Heart left ventricle (tissue), 16 donors: ENCODE results near the gene ILDR2. TPM values are rescaled to one million over a fixed set of nuclear protein-coding genes. Genes with fewer than 3 reads are reported as not detected.

Experiments used
- ATAC-seq, 4 donors: fragments of 200-7000 bp; cut with Tn5 transposase; one replicate each; pipeline ENCODE4 v1.9.1; 2020 to 2022; ENCODE audit warnings: moderate library complexity in 4 of 4, mild to moderate bottlenecking in 3 of 4, moderate number of reproducible peaks in 1 of 4
- DNase-seq, 5 donors: peaks; one replicate each; pipeline ENCODE4 v3.0.0-alpha.2; 2020
- H3K27ac ChIP-seq, 12 donors: fragments of 200-600 bp; sonication (generic) in 4 of 12; one replicate each; pipeline versions ENCODE4 v1.5.0 to v1.8.0; 2016 to 2022; ENCODE audit warnings: mild to moderate bottlenecking in 2 of 12
- H3K27me3 ChIP-seq, 9 donors: fragments of 200-600 bp; sonication (generic) in 2 of 9; one replicate each; pipeline versions ENCODE4 v1.5.1 to v1.8.0; 2016 to 2022; ENCODE audit warnings: mild to moderate bottlenecking in 3 of 9
- H3K36me3 ChIP-seq, 9 donors: fragments of 200-600 bp; sonication (generic) in 2 of 9; one replicate each; pipeline versions ENCODE4 v1.5.0 to v1.8.0; 2018 to 2022; ENCODE audit warnings: mild to moderate bottlenecking in 2 of 9
- H3K4me1 ChIP-seq, 12 donors: fragments of 200-600 bp; sonication (generic) in 4 of 12; one replicate each; pipeline versions ENCODE4 v1.5.0 to v1.8.0; 2016 to 2022; ENCODE audit warnings: mild to moderate bottlenecking in 3 of 12
- H3K4me3 ChIP-seq, 12 donors: fragments of 200-600 bp; sonication (generic) in 4 of 12; one replicate each; pipeline versions ENCODE4 v1.5.0 to v1.8.0; 2017 to 2022; ENCODE audit warnings: mild to moderate bottlenecking in 9 of 12, moderate library complexity in 4 of 12
- H3K9me3 ChIP-seq, 12 donors: fragments of 200-600 bp; sonication (generic) in 4 of 12; one replicate each; pipeline versions ENCODE4 v1.5.0 to v1.8.0; 2016 to 2022; ENCODE audit warnings: mild to moderate bottlenecking in 1 of 12
- CTCF ChIP-seq, 12 donors: fragments of 200-600 bp; sonication (generic) in 4 of 12; IDR thresholded peaks; one replicate each; pipeline versions ENCODE4 v1.5.0 to v1.8.0; 2018 to 2022; ENCODE audit warnings: antibody characterized with exemption in 12 of 12, mild to moderate bottlenecking in 5 of 12
- POLR2A ChIP-seq, 2 donors: fragments of 450-650 bp; IDR thresholded peaks; one replicate each; pipeline ENCODE4 v1.6.1; 2017; ENCODE audit warnings: antibody characterized with exemption in 2 of 2, mild to moderate bottlenecking in 2 of 2, moderate library complexity in 2 of 2
- WGBS, 4 donors: extraction: QIAGEN DNeasy Blood & Tissue Kit in 2 of 4; methylation state at CpG; one replicate each; pipeline versions ENCODE4 v1.1.5 to v1.1.7; 2013 to 2018; 5-methylcytosine and 5-hydroxymethylcytosine counted together
- intact Hi-C, 10 donors: fragments of 100-400 bp; cut with DNase I; formaldehyde crosslinking; loops; one replicate each; pipeline versions ENCODE4 v1.11.1 to v1.14.2; 2022
- polyA plus RNA-seq, 2 donors: library from polyadenylated mRNA; stranded (reverse); fragments of 200-250 nt; gene quantifications; one replicate each; pipeline ENCODE4 v1.2.3, GENCODE V29; 2013
- total RNA-seq, 9 donors: library from RNA; depleted of rRNA in 2 of 9; stranded (reverse); fragments of >200 nt in 2 of 9; fragmentation: NEBNext Ultra II Directional in 3 of 9; extraction: Animal tissue kit (Norgen Biotek cat#: 25700) in 3 of 9; gene quantifications; one replicate each; pipeline versions ENCODE4 v1.1.0 to v1.2.4, GENCODE V29; 2016 to 2023
- donor health status: ischemic (EF 13 %, LVEDD 7.1; RV severe dilation, severe dysfunction).
- donor health status: healthy with polysubstance abuse.
- donor health status: DM: no; HTN: yes; CAD: no.
- donor health status: DM: no; HTN: no; CAD: no.
- donor health status: ischemic (EF 25% LVEDD 6.9; RV normal size, moderate dysfunction).
- donor health status: ischemic (EF 25% LVEDD 5.7; RV mildly dilated, moderate dysfunction).
- donor health status: healthy.
- donor health status: DM: yes; HTN: yes; CAD: no.
- donor health status: ischemic (EF 35%, LVEDD 5.7; RV mildly dilated, moderate dysfunction).
- donor health status: nonischemic (EF 11% LVEDD 7.7; RV severe dilation, severe dysfunction).
- donor health status: DM: yes; HTN: yes; CAD: no.
- donor health status: PGD.
- donor health status: ischemic (EF 29% LVEDD 5.4; RV normal size, mild dysfunction).
- donor health status: nonischemic (EF 23%, LVEDD 6.1; RV moderate dilation, normal function).

ILDR2 gene
- total and polyA plus RNA-seq, 11 donors, result 0.84 to 12.4 (median 5.8) TPM

GRCh38 chr1:166899769-166900168 lies 75.6 kb downstream of the ILDR2 start:
- no peak for TF ChIP-seq CTCF (IDR thresholded peaks at IDR 0.05)
- TF ChIP-seq POLR2A (IDR thresholded peaks at IDR 0.05), result no peak
- DNase-seq (no peak), ATAC-seq (no peak)
- intact Hi-C loops, result loop anchor here in 1 of 10 donors (10.0 kb wide), 1 partner anchor 305 kb away; no protein-coding TSS in a partner anchor
- H3K27ac ChIP-seq, result no peak overlapping the region
- H3K9me3 ChIP-seq, result peaks cover 0 to 9% (median 0%) of the 10 kb centered on the region in 12 donors
- peaks cover 0 to 7% (median 0%) of the 10 kb centered on the region in 9 donors for H3K27me3 ChIP-seq
- no peak overlapping the region for H3K4me3 ChIP-seq
- no peaks in the 10 kb centered on the region for H3K36me3 ChIP-seq
- peaks cover 0 to 15% (median 0%) of the 10 kb centered on the region in 12 donors for H3K4me1 ChIP-seq

- Histone ChIP-seq H3K36me3 (no peaks in the 10 kb centered on the region), H3K4me3 (no peak overlapping the region), H3K27ac (no peak overlapping the region), H3K9me3 (peaks cover 0 to 9% (median 0%) of the 10 kb centered on the region in 12 donors), H3K4me1 (peaks cover 0 to 4% (median 0%) of the 10 kb centered on the region in 12 donors), H3K27me3 (peaks cover 0 to 14% (median 0%) of the 10 kb centered on the region in 9 donors)
- ATAC-seq, result no peak
- TF ChIP-seq POLR2A (IDR thresholded peaks at IDR 0.05) (no peak), CTCF (IDR thresholded peaks at IDR 0.05) (no peak)
- DNase-seq, result no peak
- intact Hi-C loops, result no loop called here
- WGBS, 4 donors, result 54 to 64% (median 58%) methylated on average over 4 of the region's 4 CpGs
Observed at GRCh38 chr1:166895766-166896165, 79.6 kb downstream of the ILDR2 start.

GRCh38 chr1:166889776-166890175 lies 85.6 kb downstream of the ILDR2 start:
- no peak for DNase-seq

More at GRCh38 chr1:166889776-166890175, 85.6 kb downstream of the ILDR2 start:
- intact Hi-C loops, result loop anchor here in 2 of 10 donors (5.0 kb wide), 1 partner anchor 168 kb away; no protein-coding TSS in a partner anchor
- Histone ChIP-seq H3K9me3 (no peaks in the 10 kb centered on the region), H3K27me3 (peaks cover 0 to 18% (median 2%) of the 10 kb centered on the region in 9 donors), H3K4me1 (no peaks in the 10 kb centered on the region), H3K4me3 (no peak overlapping the region), H3K27ac (no peak overlapping the region), H3K36me3 (no peaks in the 10 kb centered on the region)
- ATAC-seq, result no peak
- TF ChIP-seq POLR2A (IDR thresholded peaks at IDR 0.05) (no peak), CTCF (IDR thresholded peaks at IDR 0.05) (no peak)
